CD4-positive, alpha-beta T cell treated with Interleukin-15 for 4 hours (primary cell): ENCODE results near the gene UBA7.

ENCODE experiments used
- DNase-seq: peaks from one replicate; pipeline ENCODE4 v3.0.0-alpha.2; 2020; ENCODE audit warnings: low spot score

The UBA7 gene

GRCh38 chr3:49804141-49805041 lies 9.4 kb downstream of the UBA7 start:
- no peak for DNase-seq

DNA sequence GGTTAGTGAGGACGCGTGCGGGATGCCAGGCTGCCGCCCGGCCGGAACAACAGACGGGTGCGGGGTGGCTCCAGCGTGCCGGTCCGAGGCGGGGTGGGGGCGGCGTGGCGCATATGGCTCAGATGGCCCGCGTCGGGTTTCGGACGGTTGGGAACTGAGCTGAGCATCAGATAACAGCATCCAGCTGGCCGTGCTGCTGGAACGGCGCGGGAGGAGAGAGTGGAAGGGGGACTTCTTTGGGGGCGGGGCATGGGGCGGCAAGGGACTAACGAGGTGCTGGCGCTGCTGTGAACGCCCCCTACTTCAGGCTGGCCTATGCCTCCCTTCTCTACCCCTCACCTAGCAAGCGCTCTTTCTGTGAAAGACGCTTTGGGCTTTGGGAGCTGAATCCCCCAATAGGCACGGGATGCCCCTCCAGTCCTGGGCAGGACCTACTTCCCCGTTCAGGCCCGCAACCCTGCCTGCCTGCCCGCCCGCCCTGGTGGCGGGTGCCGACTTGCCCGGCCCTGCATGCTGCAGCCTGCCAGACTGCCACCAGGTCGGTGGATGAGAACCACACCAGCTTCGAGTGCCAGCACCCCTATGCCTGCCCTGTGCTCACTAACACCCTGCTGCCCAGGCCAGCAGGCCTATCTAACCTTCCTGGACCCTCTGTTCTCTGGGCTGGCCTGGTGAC lies 10.2 kb downstream of the UBA7 start:
- peak; percentile 23 for DNase-seq

- peak; percentile 88 for DNase-seq
These were observed 10.9 kb downstream of the UBA7 start, which contains the start of gene INKA1 for GRCh38 chr3:49802719-49803464. INKA1 (plus strand) TSS chr3:49803261; CDS start chr3:49803393, 132 bp downstream.

- no peak for DNase-seq
These were observed 12.6 kb downstream of the UBA7 start for GRCh38 chr3:49801160-49801559.

DNA sequence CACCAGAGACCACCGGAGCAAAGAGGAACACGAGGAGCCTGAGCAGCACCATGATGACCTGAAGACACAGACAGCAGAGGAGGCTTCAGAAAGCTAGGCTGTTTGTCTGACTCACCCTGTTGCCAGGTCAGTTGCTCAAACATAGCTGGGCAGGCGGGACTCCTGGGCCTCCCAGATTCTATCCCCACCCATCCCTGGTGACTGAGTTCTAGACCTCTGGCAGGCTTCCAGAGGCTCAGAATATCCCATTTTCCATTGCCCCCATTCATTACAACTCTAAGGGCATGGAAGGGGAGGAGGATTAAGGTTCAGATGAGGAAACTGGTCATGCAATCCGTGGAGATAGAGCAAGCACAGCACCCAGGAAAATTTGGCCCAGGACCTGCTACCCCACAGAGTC lies 14.0 kb downstream of the UBA7 start, which contains the start of gene CDHR4:
CDHR4 (minus strand) TSS at position 113 of the 400 bp plus-strand sequence; CDS start at position 52, 61 bp downstream.
- no peak for DNase-seq

DNA sequence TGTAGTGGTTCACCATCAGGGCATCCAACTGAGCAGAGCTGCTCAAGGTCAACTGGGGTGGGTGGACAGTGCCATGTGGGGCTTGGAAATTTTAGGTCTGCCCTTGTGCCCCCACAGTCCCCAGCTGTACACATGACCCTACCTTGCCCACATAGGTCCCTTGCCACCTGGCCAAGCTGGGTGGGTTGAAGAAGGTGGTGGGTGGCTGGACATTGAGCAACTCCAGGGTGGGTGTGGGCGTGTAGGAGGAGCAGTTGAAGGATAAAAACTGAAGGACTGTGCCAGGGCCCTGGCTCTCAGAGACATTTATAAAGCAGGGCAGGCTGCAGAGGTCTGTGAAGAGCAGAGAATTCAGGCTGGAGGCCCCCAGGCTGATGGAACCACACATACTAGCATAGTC lies 14.6 kb downstream of the UBA7 start:
- no peak for DNase-seq

GRCh38 chr3:49794926-49795905 lies 18.5 kb downstream of the UBA7 start:
- no peak for DNase-seq

DNA sequence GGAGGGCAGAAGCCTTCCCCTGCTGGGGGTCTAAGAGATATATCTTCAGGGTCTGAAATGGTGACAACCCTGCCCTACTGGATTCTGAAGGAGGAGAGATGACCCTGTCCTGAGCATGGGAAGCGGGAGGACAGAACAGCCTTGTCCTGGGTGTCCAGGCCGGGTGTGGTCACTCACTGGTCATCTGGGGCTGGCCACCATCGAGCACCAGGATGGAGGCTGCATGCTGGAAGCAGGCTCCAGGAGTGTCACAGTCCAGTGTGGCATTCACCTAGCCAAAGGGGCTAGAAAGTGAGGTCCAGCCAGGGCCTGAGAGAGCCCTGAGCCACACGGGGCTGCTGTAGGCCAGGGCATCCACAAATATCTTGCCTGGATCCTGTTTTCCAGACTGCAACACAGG lies 19.3 kb downstream of the UBA7 start:
- no peak for DNase-seq

GRCh38 chr3:49793486-49794085 lies 20.2 kb downstream of the UBA7 start:
- DNase-seq, result no peak

GRCh38 chr3:49792371-49793150 lies 21.2 kb downstream of the UBA7 start:
- no peak for DNase-seq

DNA sequence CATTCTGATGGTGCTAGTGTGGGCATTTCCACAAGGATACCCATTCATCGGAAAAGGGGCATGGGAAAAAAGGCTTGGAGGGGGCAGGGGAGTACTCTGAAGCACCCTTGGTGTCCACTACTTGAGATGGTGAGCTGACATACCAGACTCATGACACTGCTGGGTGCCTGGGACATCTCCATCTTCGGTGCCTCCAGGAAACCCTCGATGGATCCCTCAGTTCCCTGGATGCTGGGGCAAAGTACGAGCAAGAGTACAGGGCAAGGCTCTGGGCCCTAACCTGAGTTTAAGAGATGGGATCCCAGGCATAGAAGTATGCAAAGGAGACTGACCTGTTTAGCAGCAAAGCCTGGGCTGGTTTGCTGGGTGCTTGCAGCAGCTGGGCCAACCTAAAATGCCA lies 22.2 kb downstream of the UBA7 start:
- DNase-seq, result no peak

- DNase-seq, result no peak
These were observed 22.9 kb downstream of the UBA7 start for GRCh38 chr3:49790626-49791411.

GRCh38 chr3:49788056-49788455 lies 25.7 kb downstream of the UBA7 start:
- no peak for DNase-seq

- no peak for DNase-seq
These were observed 26.2 kb downstream of the UBA7 start for GRCh38 chr3:49787536-49787935.

- DNase-seq, result no peak
These were observed 26.6 kb downstream of the UBA7 start for GRCh38 chr3:49787182-49787464.

DNA sequence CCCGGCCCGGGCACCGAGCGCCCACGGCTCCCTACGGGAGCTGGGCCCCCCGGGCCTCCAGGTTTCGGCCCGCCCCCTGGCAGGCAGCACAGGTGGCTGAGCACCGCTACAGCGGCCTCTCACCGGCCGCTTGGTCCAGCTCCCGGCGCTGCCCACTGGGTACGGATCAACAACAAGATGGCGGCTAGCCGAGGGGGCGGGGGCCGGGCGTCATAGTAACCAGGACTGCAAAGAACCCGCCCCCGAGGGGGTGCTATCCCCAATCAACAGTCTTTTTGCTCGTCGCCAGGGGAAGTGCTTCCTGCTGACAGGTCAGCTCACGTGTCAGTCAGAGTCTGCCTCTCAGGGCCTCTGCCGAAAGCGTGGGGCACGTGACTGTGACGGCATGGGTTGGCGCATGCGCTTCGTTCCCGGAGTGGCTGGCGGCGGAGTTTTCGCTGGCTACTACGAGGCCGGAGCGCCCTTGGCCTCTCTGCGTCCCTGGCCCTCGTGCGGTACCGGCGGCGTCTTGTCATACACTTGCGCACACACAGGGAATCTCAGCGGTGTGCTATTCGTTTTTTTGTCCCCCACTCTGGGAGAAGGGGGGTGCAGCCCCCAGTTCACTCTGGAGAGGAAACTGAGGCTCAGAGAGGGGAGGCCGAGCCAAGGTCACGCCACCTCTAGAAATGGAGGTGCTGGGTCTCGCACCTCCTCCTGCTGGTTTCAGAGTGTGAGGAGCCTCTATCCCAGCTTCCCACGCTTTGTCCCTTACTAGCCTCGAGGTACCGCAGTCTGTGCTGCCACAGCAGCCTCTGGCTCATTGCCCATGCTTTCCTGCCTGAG lies 27.2 kb downstream of the UBA7 start, which contains the start of gene IP6K1:
IP6K1 (minus strand) TSS at position 186 of the 825 bp plus-strand sequence. CDS start 38,502 bp downstream, outside the sequence.
- peak; percentile 100 for DNase-seq

GRCh38 chr3:49785565-49786356 lies 28.0 kb downstream of the UBA7 start:
- peak; percentile 14 for DNase-seq
